Psoas muscle (tissue), 8 donors: ENCODE data around the gene CMTM2. TPM values are rescaled to one million over a fixed set of nuclear protein-coding genes. Genes with fewer than 3 reads are reported as not detected.

Source experiments
- ATAC-seq, 4 donors: fragments of 200-7000 bp; cut with Tn5 transposase; one replicate each; pipeline ENCODE4 v1.9.1; 2020; ENCODE audit warnings: moderate library complexity in 3 of 4, mild to moderate bottlenecking in 2 of 4
- DNase-seq, 2 donors: peaks; one replicate each; pipeline ENCODE4 v3.0.0-alpha.2; 2020
- H3K27ac ChIP-seq: fragments of 200-600 bp; one replicate; pipeline ENCODE4 v1.8.0; 2022
- H3K27me3 ChIP-seq, 3 donors: fragments of 200-600 bp in 1 of 3; one replicate each; pipeline versions ENCODE4 v1.6.1 to v1.8.0; 2013 to 2022; ENCODE audit warnings: low read length in 2 of 3, mild to moderate bottlenecking in 2 of 3, moderate library complexity in 1 of 3; ENCODE audit not compliant: insufficient read depth in 3 of 3
- H3K36me3 ChIP-seq, 2 donors: fragments of 200-600 bp in 1 of 2; one replicate each; pipeline versions ENCODE4 v1.6.1 to v1.8.0; 2013 to 2022; ENCODE audit warnings: low read depth in 1 of 2, mild to moderate bottlenecking in 1 of 2, moderate library complexity in 1 of 2; ENCODE audit not compliant: insufficient read depth in 1 of 2
- H3K4me1 ChIP-seq: fragments of 200-600 bp; one replicate; pipeline ENCODE4 v1.8.0; 2022
- H3K4me3 ChIP-seq: fragments of 200-600 bp; one replicate; pipeline ENCODE4 v1.8.0; 2022; ENCODE audit warnings: mild to moderate bottlenecking
- H3K9me3 ChIP-seq: fragments of 200-600 bp; one replicate; pipeline ENCODE4 v1.8.0; 2022
- CTCF ChIP-seq: fragments of 200-600 bp; IDR thresholded peaks from one replicate; pipeline ENCODE4 v1.8.0; 2022; ENCODE audit warnings: antibody characterized with exemption
- WGBS, 3 donors: extraction: QIAGEN DNeasy Blood & Tissue Kit; methylation state at CpG; one replicate each; pipeline versions ENCODE4 v1.1.6 to v1.1.7; 2013; 5-methylcytosine and 5-hydroxymethylcytosine counted together
- intact Hi-C, 2 donors: fragments of 100-400 bp; cut with DNase I; formaldehyde crosslinking; loops; one replicate each; pipeline versions ENCODE4 v1.11.0 to v1.14.2; 2022
- polyA plus RNA-seq, 3 donors: library from polyadenylated mRNA; stranded (reverse); fragments of 200-250 nt; gene quantifications; one replicate each; pipeline ENCODE4 v1.2.3, GENCODE V29; 2013
- total RNA-seq, 4 donors: library from RNA; stranded (reverse); fragmentation: NEBNext Ultra II Directional in 2 of 4; extraction: Animal tissue kit (Norgen Biotek cat#: 25700) in 2 of 4; gene quantifications; one replicate each; pipeline versions ENCODE4 v1.2.1 to v1.2.4, GENCODE V29; 2021 to 2023
- donor health status: healthy with polysubstance abuse.
- donor health status: DM: no; HTN: no; CAD: no; lungs with moderate emphysema.
- donor health status: Bipolar disorder and iron deficiency.
- donor health status: healthy.
- donor health status: DM: yes; HTN: yes; CAD: no.
- donor health status: DM: no; HTN: no; CAD: no.
- donor health status: DM: no; HTN: no; CAD: no.
- donor health status: DM: yes; HTN: yes; CAD: no.

The CMTM2 gene
- total and polyA plus RNA-seq, 7 donors = 0.17 TPM; not detected in 6

- TF ChIP-seq CTCF = no peak
- WGBS, 3 donors = 89 to 95% (median 91%) methylated on average over 2 of the region's 2 CpGs
- Histone ChIP-seq H3K9me3 (no peaks in the 10 kb centered on the region), H3K36me3 (peaks cover 0 to 36% of the 10 kb centered on the region in 2 donors), H3K27me3 (no peaks in the 10 kb centered on the region), H3K4me1 (peaks cover 29% of the 10 kb centered on the region), H3K27ac (no peak overlapping the region), H3K4me3 (no peak overlapping the region)
- intact Hi-C loops = loop anchor here in 1 of 2 donors (10.0 kb wide), 1 partner anchor 78 kb away; the partner anchor contains the start of gene CMTM4
- ATAC-seq (no peak), DNase-seq (no peak)
These were observed 37.8 kb downstream of the CMTM2 start for GRCh38 chr16:66617010-66617434.

GRCh38 chr16:66617728-66618127 is 38.5 kb downstream of the CMTM2 start:
- intact Hi-C loops = loop anchor here in 1 of 2 donors (10.0 kb wide), 1 partner anchor 77 kb away; the partner anchor contains the start of gene CMTM4
- no peak for TF ChIP-seq CTCF
- H3K27ac ChIP-seq = peak overlapping the region; percentile 88
- WGBS, 3 donors = 80 to 83% (median 82%) methylated on average over 7 of the region's 7 CpGs
- no peak overlapping the region for H3K4me3 ChIP-seq
- DNase-seq (no peak), ATAC-seq (no peak)
- peaks cover 0 to 28% of the 10 kb centered on the region in 2 donors for H3K36me3 ChIP-seq
- H3K9me3 ChIP-seq = no peaks in the 10 kb centered on the region
- H3K27me3 ChIP-seq = no peaks in the 10 kb centered on the region
- H3K4me1 ChIP-seq = peaks cover 29% of the 10 kb centered on the region

- ATAC-seq (peak; percentile 90 to 95 (median 93)), DNase-seq (peak; percentile 61 to 73)
- H3K27ac ChIP-seq = peak overlapping the region; percentile 88
- no peak for TF ChIP-seq CTCF
- 54 to 74% (median 59%) methylated on average over 10 of the region's 10 CpGs for WGBS, 3 donors
- peaks cover 29% of the 10 kb centered on the region for H3K4me1 ChIP-seq
- intact Hi-C loops = loop anchor here in 1 of 2 donors (10.0 kb wide), 1 partner anchor 76 kb away; the partner anchor contains the start of gene CMTM4
- peaks cover 0 to 19% of the 10 kb centered on the region in 2 donors for H3K36me3 ChIP-seq
- no peaks in the 10 kb centered on the region for H3K9me3 ChIP-seq
- no peak overlapping the region for H3K4me3 ChIP-seq
- H3K27me3 ChIP-seq = no peaks in the 10 kb centered on the region
These were observed 39.5 kb downstream of the CMTM2 start for GRCh38 chr16:66618588-66619375.

GRCh38 chr16:66619534-66620428 is 40.5 kb downstream of the CMTM2 start:
- no peaks in the 10 kb centered on the region for H3K9me3 ChIP-seq
- 46 to 63% (median 51%) methylated on average over 12 of the region's 12 CpGs for WGBS, 3 donors
- no peaks in the 10 kb centered on the region for H3K27me3 ChIP-seq
- TF ChIP-seq CTCF = no peak
- ATAC-seq (peak; percentile 61 to 82 (median 78)), DNase-seq (no peak)
- H3K4me3 ChIP-seq = no peak overlapping the region
- peaks cover 29% of the 10 kb centered on the region for H3K4me1 ChIP-seq
- H3K27ac ChIP-seq = peak overlapping the region; percentile 88
- intact Hi-C loops = loop anchor here in 1 of 2 donors (10.0 kb wide), 1 partner anchor 75 kb away; the partner anchor contains the start of gene CMTM4
- H3K36me3 ChIP-seq = peaks cover 0 to 10% of the 10 kb centered on the region in 2 donors
